GM12875 (cell line): Measurements from ENCODE around the gene FSTL4.

Experiments
- H3K4me3 ChIP-seq: one replicate; pipeline ENCODE4 v1.5.1; 2011; ENCODE audit warnings: low read depth, low read length, control low read depth
- CTCF ChIP-seq: IDR thresholded peaks from 2 replicates; pipeline ENCODE4 v1.5.1; 2011; ENCODE audit warnings: low read depth, mild to moderate bottlenecking, control low read depth, inconsistent platforms, low read length, moderate library complexity, borderline replicate concordance; ENCODE audit not compliant: insufficient read depth

Gene FSTL4

GRCh38 chr5:133392448-133392847 lies 219.9 kb downstream of the FSTL4 start:
- no peak for TF ChIP-seq CTCF
- H3K4me3 ChIP-seq, result no peak overlapping the region

- H3K4me3 ChIP-seq, result no peak overlapping the region
- TF ChIP-seq CTCF, result no peak
Observed at GRCh38 chr5:133391354-133392136, 220.8 kb downstream of the FSTL4 start.

GRCh38 chr5:133390416-133391353 lies 221.7 kb downstream of the FSTL4 start:
- no peak overlapping the region for H3K4me3 ChIP-seq
- TF ChIP-seq CTCF, result no peak

- TF ChIP-seq CTCF, result no peak
- H3K4me3 ChIP-seq, result no peak overlapping the region
Observed at GRCh38 chr5:133389066-133389590, 223.2 kb downstream of the FSTL4 start.

GRCh38 chr5:133387621-133388020 lies 224.7 kb downstream of the FSTL4 start:
- TF ChIP-seq CTCF, result no peak
- no peak overlapping the region for H3K4me3 ChIP-seq

GRCh38 chr5:133387091-133387490 lies 225.2 kb downstream of the FSTL4 start:
- H3K4me3 ChIP-seq, result no peak overlapping the region
- no peak for TF ChIP-seq CTCF
